Adipocyte (in vitro differentiated cells): ENCODE data around the gene RNU2-63P.
"Not testable (repeated sequence)": the region's sequence is repeated elsewhere in the genome, so short reads cannot be mapped to it uniquely, and the experiment has no call there.

Experiments
- DNase-seq: peaks from one replicate; pipeline ENCODE4 v3.0.0-alpha.2; 2015; ENCODE audit warnings: low read depth
- H3K27me3 ChIP-seq: replicated peaks from 2 replicates; pipeline ENCODE4 v1.7.0; 2013; ENCODE audit warnings: mild to moderate bottlenecking, low read length, moderate library complexity; ENCODE audit not compliant: control insufficient read depth, insufficient read depth
- H3K36me3 ChIP-seq: 2 replicates; pipeline ENCODE4 v1.7.0; 2013; ENCODE audit warnings: low read length, mild to moderate bottlenecking, moderate library complexity; ENCODE audit not compliant: control insufficient read depth, insufficient read depth, severe bottlenecking
- H3K4me1 ChIP-seq: 2 replicates; pipeline ENCODE4 v1.7.0; 2013; ENCODE audit warnings: mild to moderate bottlenecking, low read length, moderate library complexity; ENCODE audit not compliant: control insufficient read depth, insufficient read depth
- H3K4me3 ChIP-seq: 2 replicates; pipeline ENCODE4 v1.7.0; 2013; ENCODE audit warnings: mild to moderate bottlenecking, low read length, moderate library complexity
- H3K9ac ChIP-seq: 2 replicates; pipeline ENCODE4 v1.7.0; 2013; ENCODE audit warnings: mild to moderate bottlenecking, low read length, moderate library complexity
- H3K9me3 ChIP-seq: 2 replicates; pipeline ENCODE4 v1.7.0; 2013; ENCODE audit warnings: mild to moderate bottlenecking, low read length, moderate library complexity; ENCODE audit not compliant: control insufficient read depth

Gene RNU2-63P

DNA sequence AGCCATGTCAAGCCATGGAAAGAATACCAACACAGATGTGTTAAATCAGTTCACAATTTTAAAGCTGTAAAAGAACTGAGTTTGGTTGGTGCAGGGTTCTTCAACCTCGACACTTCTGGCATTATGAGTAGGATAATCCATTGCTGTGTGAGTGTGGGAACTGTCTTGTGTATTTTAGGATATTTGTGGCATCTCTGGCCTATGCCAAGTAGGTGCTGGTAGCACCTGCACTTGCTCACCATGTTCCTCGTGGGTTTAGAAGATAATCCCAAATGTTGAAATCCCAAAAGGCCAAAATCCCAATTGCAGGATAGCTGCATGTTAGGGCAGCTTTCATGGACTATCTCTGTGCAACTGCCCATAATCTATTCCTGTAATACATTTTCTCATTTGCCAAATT is 35.4 kb upstream of the RNU2-63P start:
- DNase-seq: no peak

DNA sequence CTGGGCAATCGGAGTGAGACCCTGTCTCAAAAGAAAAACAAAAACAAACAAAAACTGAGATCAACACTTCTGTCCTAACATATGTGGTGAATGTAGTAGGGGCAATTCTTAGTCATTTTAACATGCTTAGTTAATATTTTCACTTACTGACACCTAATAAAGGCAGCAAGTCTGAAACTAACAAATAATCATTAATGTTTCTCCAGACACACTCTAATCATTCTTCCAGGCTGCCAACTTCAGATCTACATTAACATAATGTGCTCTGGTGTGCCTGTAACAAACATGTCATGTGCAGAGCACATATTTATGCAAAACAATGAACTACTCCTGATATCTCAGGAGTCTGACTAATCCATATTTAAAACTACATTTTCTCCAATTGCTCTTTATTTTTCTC is 33.3 kb upstream of the RNU2-63P start:
- DNase-seq: no peak
- no peaks in the 10 kb centered on the region for H3K27me3 ChIP-seq
- peaks cover 5% of the 10 kb centered on the region for H3K36me3 ChIP-seq
- H3K4me3 ChIP-seq: no peak overlapping the region
- no peaks in the 10 kb centered on the region for H3K9me3 ChIP-seq
- peaks cover 36% of the 10 kb centered on the region for H3K4me1 ChIP-seq
- no peak overlapping the region for H3K9ac ChIP-seq

More for the DNA sequence above, 35.4 kb upstream of the RNU2-63P start:
- Histone ChIP-seq H3K36me3 (peaks cover 5% of the 10 kb centered on the region), H3K4me1 (peaks cover 36% of the 10 kb centered on the region), H3K4me3 (no peak overlapping the region), H3K9ac (no peak overlapping the region), H3K9me3 (no peaks in the 10 kb centered on the region), H3K27me3 (no peaks in the 10 kb centered on the region)

GRCh38 chr2:88048541-88048940 is 32.2 kb upstream of the RNU2-63P start:
- Histone ChIP-seq H3K9me3 (no peaks in the 10 kb centered on the region), H3K36me3 (peaks cover 5% of the 10 kb centered on the region), H3K27me3 (no peaks in the 10 kb centered on the region), H3K4me1 (peaks cover 25% of the 10 kb centered on the region), H3K9ac (no peak overlapping the region), H3K4me3 (no peak overlapping the region)
- DNase-seq: no peak

DNA sequence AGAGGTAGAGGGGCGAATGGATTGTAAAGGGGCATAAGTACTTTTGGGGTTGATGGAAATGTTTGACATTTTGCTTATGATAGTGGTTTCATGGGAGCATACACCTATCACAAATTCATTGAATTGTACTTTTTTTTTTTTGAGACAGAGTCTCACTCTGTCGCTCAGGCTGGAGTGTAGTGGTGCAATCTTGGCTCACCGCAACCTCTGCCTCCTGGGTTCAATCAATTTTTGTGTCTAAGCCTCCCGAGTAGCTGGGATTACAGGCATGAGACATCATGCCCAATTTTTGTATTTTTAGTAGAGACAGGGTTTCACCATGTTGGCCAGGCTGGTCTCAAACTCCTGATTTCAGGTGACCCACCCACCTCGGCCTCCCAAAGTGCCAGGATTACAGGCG is 29.2 kb upstream of the RNU2-63P start:
- not testable (repeated sequence) for DNase-seq, H3K4me3 ChIP-seq, H3K9me3 ChIP-seq, H3K4me1 ChIP-seq, H3K36me3 ChIP-seq, H3K9ac ChIP-seq, H3K27me3 ChIP-seq

DNA sequence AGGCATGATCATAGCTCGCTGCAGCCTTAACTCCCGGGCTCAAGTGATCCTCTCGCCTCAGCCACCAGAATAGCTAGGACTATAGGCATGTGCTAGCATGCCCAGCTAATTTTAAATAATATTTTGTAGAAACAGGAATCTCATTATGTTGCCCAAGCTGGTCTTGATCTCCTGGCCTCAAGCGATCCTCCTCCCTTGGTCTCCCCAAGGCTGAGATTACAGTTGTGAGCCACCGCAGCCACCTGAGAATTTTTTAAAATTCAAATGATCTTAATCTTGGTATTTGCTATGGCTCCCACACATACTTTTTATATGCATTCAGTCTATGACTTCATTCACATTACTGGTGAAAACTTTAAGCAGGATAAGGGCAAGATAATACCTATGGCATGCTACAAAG is 26.1 kb upstream of the RNU2-63P start:
- Histone ChIP-seq H3K9ac (no peak overlapping the region), H3K4me1 (peaks cover 18% of the 10 kb centered on the region), H3K27me3 (no peaks in the 10 kb centered on the region), H3K36me3 (no peaks in the 10 kb centered on the region), H3K4me3 (no peak overlapping the region), H3K9me3 (no peaks in the 10 kb centered on the region)
- no peak for DNase-seq

DNA sequence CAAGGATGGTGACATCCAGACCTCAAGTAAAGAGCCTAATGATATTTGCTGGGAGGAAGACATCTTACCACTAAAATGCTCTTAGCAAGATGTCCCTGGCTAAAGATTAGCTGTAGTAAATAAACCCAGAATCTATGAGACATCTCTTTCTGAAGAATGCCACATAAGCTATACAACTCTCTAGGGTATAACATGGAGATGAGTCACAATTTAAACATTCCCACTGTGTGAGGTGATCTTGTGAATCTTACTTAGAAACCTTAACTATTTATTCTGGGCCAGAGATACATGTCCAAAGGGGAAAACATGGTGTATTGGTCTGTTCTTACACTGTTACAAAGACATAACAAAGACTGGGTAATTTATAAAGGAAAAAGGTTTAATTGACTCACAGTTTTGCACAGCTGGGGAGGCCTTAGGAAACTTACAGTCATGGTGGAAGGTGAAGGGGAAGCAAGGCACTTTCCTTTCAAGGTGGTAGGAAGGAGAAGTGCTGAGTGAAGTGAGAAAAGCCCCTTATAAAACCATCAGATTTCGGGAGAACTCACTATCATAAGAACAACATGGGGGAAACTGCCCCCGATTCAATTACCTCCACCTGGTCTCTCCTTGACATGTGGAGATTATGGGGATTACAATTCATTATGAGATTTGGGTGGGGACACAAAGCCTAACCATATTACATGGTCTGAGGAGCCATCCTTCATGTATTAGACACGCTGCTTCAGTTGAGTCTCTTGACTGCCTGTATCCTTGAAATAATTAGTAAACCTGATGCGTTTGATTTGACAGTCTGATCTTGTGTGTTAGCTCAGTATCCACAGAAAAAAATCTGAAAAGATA is 22.1 kb upstream of the RNU2-63P start:
- H3K27me3 ChIP-seq: no peaks in the 10 kb centered on the region
- H3K9me3 ChIP-seq: no peaks in the 10 kb centered on the region
- peaks cover 34% of the 10 kb centered on the region for H3K36me3 ChIP-seq
- no peak overlapping the region for H3K9ac ChIP-seq
- H3K4me1 ChIP-seq: peaks cover 16% of the 10 kb centered on the region
- no peak overlapping the region for H3K4me3 ChIP-seq
- peak; percentile 74 for DNase-seq

DNA sequence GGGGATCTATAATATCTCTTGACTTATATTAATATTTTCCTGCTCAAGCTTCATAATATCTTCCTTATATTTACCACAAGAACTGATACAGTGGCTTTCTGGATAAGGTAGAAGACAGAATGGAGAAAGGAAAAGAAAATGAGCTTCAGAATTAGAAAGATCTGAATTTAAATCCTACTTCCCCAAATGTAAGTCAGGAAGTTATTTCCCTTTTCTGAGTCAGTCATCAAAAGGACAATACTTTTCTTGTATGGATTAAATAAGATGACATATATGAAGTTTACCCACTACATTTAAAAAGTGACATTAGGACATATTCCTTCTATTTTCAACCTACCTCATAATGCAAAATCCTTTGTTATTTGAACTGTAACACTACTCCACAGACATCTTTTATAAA is 20.3 kb upstream of the RNU2-63P start:
- Histone ChIP-seq H3K36me3 (peaks cover 50% of the 10 kb centered on the region), H3K9me3 (no peaks in the 10 kb centered on the region), H3K4me3 (no peak overlapping the region), H3K9ac (no peak overlapping the region), H3K27me3 (no peaks in the 10 kb centered on the region), H3K4me1 (peaks cover 16% of the 10 kb centered on the region)
- DNase-seq: no peak

DNA sequence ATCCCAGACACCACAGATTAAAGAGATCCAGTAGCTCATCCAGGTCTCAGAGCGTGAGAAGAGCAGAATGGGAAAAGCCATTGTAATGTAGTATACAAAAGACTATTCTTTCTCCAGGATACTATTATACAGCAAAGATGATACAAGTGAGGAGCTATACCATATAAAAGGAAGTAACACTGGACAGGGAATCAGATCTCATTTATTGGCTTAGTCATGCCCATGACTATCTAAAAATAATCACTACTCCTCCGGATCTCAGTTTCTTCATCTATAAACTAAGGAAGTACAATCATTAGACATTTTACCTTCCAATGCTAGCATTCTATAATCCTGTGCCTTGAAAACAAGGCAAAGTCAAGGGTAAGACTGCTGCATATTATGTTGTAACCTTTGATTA is 19.8 kb upstream of the RNU2-63P start:
- no peak for DNase-seq
- H3K9me3 ChIP-seq: no peaks in the 10 kb centered on the region
- no peaks in the 10 kb centered on the region for H3K27me3 ChIP-seq
- peaks cover 50% of the 10 kb centered on the region for H3K36me3 ChIP-seq
- H3K4me3 ChIP-seq: no peak overlapping the region
- H3K9ac ChIP-seq: no peak overlapping the region
- peaks cover 16% of the 10 kb centered on the region for H3K4me1 ChIP-seq

- DNase-seq: no peak
- Histone ChIP-seq H3K9me3 (no peaks in the 10 kb centered on the region), H3K4me1 (peaks cover under 1% of the 10 kb centered on the region), H3K9ac (no peak overlapping the region), H3K4me3 (no peak overlapping the region), H3K27me3 (no peaks in the 10 kb centered on the region), H3K36me3 (peaks cover 85% of the 10 kb centered on the region)
Observed at GRCh38 chr2:88032070-88032702, 15.8 kb upstream of the RNU2-63P start.

- no peak overlapping the region for H3K9ac ChIP-seq
- no peaks in the 10 kb centered on the region for H3K9me3 ChIP-seq
- no peak overlapping the region for H3K4me3 ChIP-seq
- H3K4me1 ChIP-seq: no peaks in the 10 kb centered on the region
- H3K36me3 ChIP-seq: peaks cover 69% of the 10 kb centered on the region
- no peak for DNase-seq
- no peaks in the 10 kb centered on the region for H3K27me3 ChIP-seq
Observed at GRCh38 chr2:88028931-88029330, 12.6 kb upstream of the RNU2-63P start.

DNA sequence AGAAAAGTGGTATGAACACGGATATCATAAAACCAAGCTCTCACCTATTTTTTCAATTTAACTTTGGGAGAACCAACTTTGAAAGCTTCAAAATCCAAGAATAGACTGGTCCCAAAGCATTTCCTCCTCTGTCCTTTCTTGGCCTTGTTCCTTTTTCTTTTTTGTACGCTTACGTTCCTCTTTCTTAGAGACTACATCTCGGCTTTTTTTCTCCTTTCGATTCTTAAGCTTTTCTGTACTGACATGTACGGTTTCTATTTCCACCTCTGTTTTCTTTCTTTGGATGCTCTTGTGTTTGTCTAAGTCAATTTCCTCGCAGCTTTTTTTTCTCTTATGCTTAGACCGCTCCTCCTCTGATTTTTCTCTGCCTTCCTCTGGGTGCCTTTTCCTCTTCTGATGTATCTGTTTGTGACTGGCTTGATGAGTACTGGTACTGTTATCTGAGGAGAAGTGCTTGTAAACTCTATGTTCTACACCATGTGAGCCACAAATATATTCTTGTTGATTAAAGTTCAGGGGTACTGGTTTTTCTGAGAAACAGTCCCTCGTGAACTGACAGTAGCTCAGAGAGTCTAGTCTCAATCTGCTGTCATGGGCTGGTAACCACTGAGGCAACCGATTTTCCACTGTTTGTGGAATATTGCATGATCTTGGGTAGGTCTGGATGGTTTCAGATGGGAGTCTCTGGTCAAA is 11.5 kb upstream of the RNU2-63P start:
- no peak overlapping the region for H3K4me3 ChIP-seq
- H3K9me3 ChIP-seq: no peaks in the 10 kb centered on the region
- DNase-seq: no peak
- no peaks in the 10 kb centered on the region for H3K27me3 ChIP-seq
- peaks cover 61% of the 10 kb centered on the region for H3K36me3 ChIP-seq
- H3K9ac ChIP-seq: no peak overlapping the region
- H3K4me1 ChIP-seq: no peaks in the 10 kb centered on the region
